Stimulated activated CD4-positive, alpha-beta T cell treated with anti-CD3 and anti-CD28 coated beads, Interleukin-4, amount 100 ng/mL, for 24 hours (primary cell): Measurements from ENCODE around the gene FEZ2.

ENCODE experiments used
- DNase-seq: peaks from one replicate; pipeline ENCODE4 v3.0.0-alpha.2; 2020

Gene FEZ2

GRCh38 chr2:36528274-36528673, 69.7 kb downstream of the FEZ2 start:
- no peak for DNase-seq

GRCh38 chr2:36526226-36526625, 71.7 kb downstream of the FEZ2 start:
- DNase-seq, result no peak

- DNase-seq, result no peak
Measured at GRCh38 chr2:36525245-36525644, 72.7 kb downstream of the FEZ2 start.

- no peak for DNase-seq
Measured at GRCh38 chr2:36523153-36523552, 74.8 kb downstream of the FEZ2 start.

- DNase-seq, result no peak
Measured at GRCh38 chr2:36520431-36520830, 77.5 kb downstream of the FEZ2 start.

GRCh38 chr2:36516136-36516870, 81.7 kb downstream of the FEZ2 start:
- no peak for DNase-seq

- no peak for DNase-seq
Measured at GRCh38 chr2:36515538-36515937, 82.4 kb downstream of the FEZ2 start.

- no peak for DNase-seq
Measured at GRCh38 chr2:36513661-36514060, 84.3 kb downstream of the FEZ2 start.

- no peak for DNase-seq
Measured at GRCh38 chr2:36512705-36513104, 85.3 kb downstream of the FEZ2 start.

- DNase-seq, result no peak
Measured at GRCh38 chr2:36511858-36512603, 85.9 kb downstream of the FEZ2 start.

GRCh38 chr2:36509075-36509474, 88.9 kb downstream of the FEZ2 start:
- no peak for DNase-seq

- DNase-seq, result peak; percentile 29
Measured at GRCh38 chr2:36507408-36507812, 90.6 kb downstream of the FEZ2 start.
